Brain microvascular endothelial cell (primary cell): ENCODE results near the gene LSM5.

ENCODE experiments used
- DNase-seq: peaks from one replicate; pipeline ENCODE4 v3.0.0-alpha.2; 2020
- H3K27ac ChIP-seq: fragments of 250-450 bp; sonication (Bioruptor Pico); 2 replicates; pipeline ENCODE4 v1.5.1; 2020; ENCODE audit warnings: mild to moderate bottlenecking, moderate library complexity
- H3K27me3 ChIP-seq: fragments of 250-450 bp; sonication (Bioruptor Pico); replicated peaks from 2 replicates; pipeline ENCODE4 v1.5.1; 2020; ENCODE audit warnings: mild to moderate bottlenecking
- H3K36me3 ChIP-seq: fragments of 250-450 bp; sonication (Bioruptor Pico); replicated peaks from 2 replicates; pipeline ENCODE4 v1.5.1; 2020; ENCODE audit warnings: mild to moderate bottlenecking
- H3K4me3 ChIP-seq: 2 replicates; pipeline ENCODE4 v1.5.1; 2011; ENCODE audit warnings: low read depth, mild to moderate bottlenecking, control low read depth, low read length, moderate library complexity
- in situ Hi-C: cut with HindIII; loops from 2 replicates; pipeline ENCODE4 v1.10.0; 2017; ENCODE audit warnings: low sequenced_read_pairs, low pct_ligation_motif_present
- TF ChIP-seq, protein P1 (sequence below): IDR thresholded peaks from 2 replicates; pipeline ENCODE4 v1.5.1; 2011; ENCODE audit warnings: low read depth, mild to moderate bottlenecking, moderate library complexity, low read length, control low read depth, inconsistent platforms; ENCODE audit errors: missing control alignments

The LSM5 gene

DNA sequence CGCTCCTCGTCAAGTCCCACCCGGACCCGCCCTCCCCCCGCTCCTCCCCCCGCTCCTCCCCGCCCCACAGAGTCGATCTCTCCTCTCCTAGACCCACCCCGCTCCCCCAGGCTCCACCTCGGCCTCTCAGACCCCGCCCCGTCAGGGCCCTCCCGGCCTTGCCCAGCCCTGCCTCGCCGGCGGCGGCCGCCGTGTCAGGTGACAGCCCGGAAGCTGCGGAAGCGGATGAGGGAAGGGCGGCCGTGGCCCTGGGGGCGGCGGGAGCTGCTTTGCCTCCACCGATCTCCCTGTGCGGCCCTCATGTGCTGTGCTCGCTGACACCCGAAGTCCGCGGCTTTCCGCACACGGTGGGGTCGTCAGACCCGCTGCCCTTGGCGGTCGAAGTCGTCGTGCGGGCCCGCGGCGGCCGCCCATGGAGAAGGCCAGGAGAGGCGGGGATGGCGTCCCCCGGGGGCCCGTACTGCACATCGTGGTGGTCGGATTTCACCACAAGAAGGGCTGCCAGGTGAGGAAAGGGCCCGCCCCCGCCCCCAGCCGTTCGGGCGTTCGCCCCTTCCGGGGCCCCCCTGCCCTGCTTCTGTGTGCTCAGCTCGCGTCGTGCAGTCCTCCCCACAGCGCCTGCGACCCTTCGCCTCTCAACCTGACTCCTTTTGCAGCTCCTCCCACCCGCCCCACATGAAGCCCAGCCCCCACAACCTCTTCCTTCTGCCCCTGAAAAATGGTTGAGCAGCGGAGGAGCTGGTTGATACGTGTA is 5.3 kb upstream of the LSM5 start, which contains the start of gene AVL9:
AVL9 (plus strand) TSS at position 192 of the 754 bp plus-strand sequence; CDS start at position 413, 221 bp downstream.
- in situ Hi-C loops, result no loop called here
- H3K4me3 ChIP-seq, result peak within 1 kb of the TSS; percentile 87
- no peaks in the 10 kb centered on the region for H3K27me3 ChIP-seq
- TF ChIP-seq, protein P1, sequence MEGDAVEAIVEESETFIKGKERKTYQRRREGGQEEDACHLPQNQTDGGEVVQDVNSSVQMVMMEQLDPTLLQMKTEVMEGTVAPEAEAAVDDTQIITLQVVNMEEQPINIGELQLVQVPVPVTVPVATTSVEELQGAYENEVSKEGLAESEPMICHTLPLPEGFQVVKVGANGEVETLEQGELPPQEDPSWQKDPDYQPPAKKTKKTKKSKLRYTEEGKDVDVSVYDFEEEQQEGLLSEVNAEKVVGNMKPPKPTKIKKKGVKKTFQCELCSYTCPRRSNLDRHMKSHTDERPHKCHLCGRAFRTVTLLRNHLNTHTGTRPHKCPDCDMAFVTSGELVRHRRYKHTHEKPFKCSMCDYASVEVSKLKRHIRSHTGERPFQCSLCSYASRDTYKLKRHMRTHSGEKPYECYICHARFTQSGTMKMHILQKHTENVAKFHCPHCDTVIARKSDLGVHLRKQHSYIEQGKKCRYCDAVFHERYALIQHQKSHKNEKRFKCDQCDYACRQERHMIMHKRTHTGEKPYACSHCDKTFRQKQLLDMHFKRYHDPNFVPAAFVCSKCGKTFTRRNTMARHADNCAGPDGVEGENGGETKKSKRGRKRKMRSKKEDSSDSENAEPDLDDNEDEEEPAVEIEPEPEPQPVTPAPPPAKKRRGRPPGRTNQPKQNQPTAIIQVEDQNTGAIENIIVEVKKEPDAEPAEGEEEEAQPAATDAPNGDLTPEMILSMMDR, result no peak
- H3K27ac ChIP-seq, result peak within 1 kb of the TSS; percentile 87
- peaks cover 2% of the 10 kb centered on the region for H3K36me3 ChIP-seq
- DNase-seq, result peak; percentile 94

DNA sequence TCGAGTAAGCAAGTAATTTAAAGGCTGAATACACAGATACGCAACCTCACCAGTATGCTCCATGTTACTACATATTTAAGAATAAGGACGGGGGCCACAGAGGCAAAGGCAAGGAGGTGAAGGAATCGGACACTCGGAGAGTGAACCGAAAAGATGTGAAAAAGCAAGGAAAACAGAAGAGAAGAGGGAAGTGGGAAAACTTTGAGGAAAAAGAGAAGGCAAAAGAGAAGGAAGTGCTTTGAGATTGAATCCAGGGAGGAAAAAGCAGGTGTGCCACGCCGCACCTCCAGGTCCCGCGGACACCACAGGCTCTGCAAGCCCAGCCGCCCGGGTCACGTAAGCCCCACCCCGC is 4.7 kb upstream of the LSM5 start:
- no peak for DNase-seq
- in situ Hi-C loops, result no loop called here
- TF ChIP-seq, protein P1, result no peak
- Histone ChIP-seq H3K27me3 (no peaks in the 10 kb centered on the region), H3K27ac (peak overlapping the region; percentile 76), H3K4me3 (peak overlapping the region; percentile 64), H3K36me3 (peaks cover 2% of the 10 kb centered on the region)

DNA sequence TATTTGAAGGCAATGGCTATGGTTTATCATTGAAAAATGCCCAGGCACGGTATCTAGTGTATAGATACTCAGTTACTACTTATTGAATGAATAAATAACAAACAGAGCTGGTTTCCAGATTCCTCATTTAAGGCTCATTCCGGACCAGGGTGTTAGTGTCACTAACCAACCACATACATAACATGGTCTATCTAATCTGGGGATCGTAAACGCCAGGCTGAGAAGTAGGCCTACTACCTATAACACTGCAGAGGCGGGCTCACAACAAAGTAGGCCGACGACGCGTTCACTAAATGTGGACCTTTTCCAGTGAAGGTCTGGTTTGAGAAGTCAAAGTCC is 423 bp downstream of the LSM5 start:
- peak overlapping the region; percentile 64 for H3K27ac ChIP-seq
- H3K36me3 ChIP-seq, result peaks cover 2% of the 10 kb centered on the region
- H3K4me3 ChIP-seq, result peak overlapping the region; percentile 96
- in situ Hi-C loops, result no loop called here
- TF ChIP-seq, protein P1, result no peak
- no peak for DNase-seq
- no peaks in the 10 kb centered on the region for H3K27me3 ChIP-seq

DNA sequence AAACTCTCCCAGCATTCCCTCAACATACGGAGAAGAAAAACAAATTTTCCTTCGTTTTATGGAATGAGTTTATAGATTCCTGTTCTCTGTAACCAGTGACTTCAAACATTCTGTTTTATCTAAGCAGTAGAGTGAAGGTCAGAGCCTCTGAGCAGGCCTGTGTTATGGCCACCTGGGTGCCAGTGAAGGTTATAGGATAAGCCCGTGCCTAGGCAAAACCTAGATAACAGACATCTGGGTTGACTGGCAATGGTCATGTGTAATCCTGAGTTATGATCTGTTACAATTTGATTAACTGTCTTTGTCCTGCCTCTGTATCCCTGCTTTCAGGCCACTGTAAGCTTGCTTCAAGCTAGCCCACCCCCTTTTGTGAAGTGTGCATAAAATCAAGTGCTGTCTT is 8.3 kb downstream of the LSM5 start:
- Histone ChIP-seq H3K4me3 (no peak overlapping the region), H3K36me3 (peaks cover 2% of the 10 kb centered on the region), H3K27me3 (no peaks in the 10 kb centered on the region), H3K27ac (no peak overlapping the region)
- DNase-seq, result no peak
- in situ Hi-C loops, result no loop called here
- TF ChIP-seq, protein P1, result no peak

DNA sequence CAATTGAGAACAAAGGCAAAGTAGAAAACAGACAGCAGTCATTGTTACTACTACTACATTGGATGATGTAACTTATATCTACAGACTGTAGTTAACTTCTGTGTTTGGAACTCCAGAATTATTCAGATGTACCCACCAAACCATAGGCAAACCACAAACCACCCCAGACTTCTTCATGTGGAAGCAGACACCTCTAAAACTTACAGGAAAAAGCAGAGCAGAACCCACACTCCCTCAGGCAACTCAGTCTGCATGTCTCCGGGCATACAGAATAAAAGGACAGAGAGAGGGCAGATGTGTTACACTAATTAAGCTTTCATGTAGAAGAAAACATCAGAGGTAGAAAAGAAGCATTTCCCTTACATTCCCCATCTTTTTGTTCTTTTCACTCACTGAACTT is 9.0 kb downstream of the LSM5 start:
- Histone ChIP-seq H3K36me3 (no peaks in the 10 kb centered on the region), H3K27me3 (no peaks in the 10 kb centered on the region), H3K4me3 (no peak overlapping the region), H3K27ac (no peak overlapping the region)
- TF ChIP-seq, protein P1, result no peak
- in situ Hi-C loops, result no loop called here
- no peak for DNase-seq

DNA sequence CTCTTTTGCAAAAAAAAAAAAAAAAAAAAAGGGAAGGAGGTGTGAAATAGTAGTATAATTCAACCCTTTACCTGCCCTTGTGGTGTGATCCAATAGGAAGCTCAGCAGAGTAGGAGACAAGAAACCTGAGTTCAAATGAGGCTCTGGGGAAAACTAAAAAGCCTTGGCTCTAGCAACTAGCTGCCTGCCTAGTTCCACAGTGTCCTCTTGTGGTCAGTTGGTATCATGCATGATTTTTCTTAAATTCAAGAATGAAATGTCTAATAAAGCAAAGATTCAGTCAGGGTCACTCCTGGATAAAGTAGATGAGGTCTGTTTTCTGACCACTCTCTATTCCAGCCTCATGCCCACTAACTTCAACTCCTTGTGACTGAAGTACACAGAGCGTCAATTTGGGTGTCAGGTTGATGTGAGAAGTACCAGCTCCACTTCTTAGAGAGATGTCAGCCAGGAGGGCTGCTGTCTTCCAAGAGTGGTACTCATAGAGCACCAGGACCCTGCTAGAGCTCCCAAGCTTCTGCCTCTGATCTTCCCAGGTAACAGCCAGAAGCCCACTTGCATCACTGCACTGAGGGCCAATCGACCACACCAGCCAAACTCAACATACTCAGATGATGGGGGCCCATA is 10.5 kb downstream of the LSM5 start:
- peak; percentile 56 for DNase-seq

More for the DNA sequence above, 10.5 kb downstream of the LSM5 start:
- H3K27ac ChIP-seq, result no peak overlapping the region
- no peak overlapping the region for H3K4me3 ChIP-seq
- H3K36me3 ChIP-seq, result no peaks in the 10 kb centered on the region
- in situ Hi-C loops, result no loop called here
- H3K27me3 ChIP-seq, result no peaks in the 10 kb centered on the region
- TF ChIP-seq, protein P1, result peak; percentile 91
